HepG2 (cell line): Measurements from ENCODE around the gene TMEM125. TPM values are rescaled to one million over a fixed set of nuclear protein-coding genes. Genes with fewer than 3 reads are reported as not detected.

Source experiments
- ARID5B ChIP-seq: IDR thresholded peaks from 2 replicates; pipeline ENCODE4 v1.4.0; 2020; ENCODE audit warnings: mild to moderate bottlenecking, missing genetic modification reagents
- ATF4 ChIP-seq, 2 experiments: fragments of 450-650 bp in 1 of 2; sonication (generic) in 1 of 2; formaldehyde crosslinking; IDR thresholded peaks; 2 replicates each; pipeline versions ENCODE4 v1.5.0 to v1.8.0; 2020 to 2022; ENCODE audit warnings: mild to moderate bottlenecking in 1 of 2, missing genetic modification reagents in 1 of 2
- CREBL2 ChIP-seq: sonication (generic); formaldehyde crosslinking; IDR thresholded peaks from 2 replicates; pipeline ENCODE4 v1.8.1; 2023; ENCODE audit warnings: missing genetic modification reagents, mild to moderate bottlenecking, borderline replicate concordance
- DPF2 ChIP-seq: sonication (generic); formaldehyde crosslinking; IDR thresholded peaks from 2 replicates; pipeline ENCODE4 v1.4.0; 2020; ENCODE audit warnings: mild to moderate bottlenecking, low read depth, missing genetic modification reagents, borderline replicate concordance
- ERF ChIP-seq: IDR thresholded peaks from 2 replicates; pipeline ENCODE4 v1.6.1; 2018; ENCODE audit warnings: missing biosample characterization, missing genetic modification reagents
- EZH2 ChIP-seq: conservative IDR thresholded peaks from 2 replicates; pipeline ENCODE4 v1.6.1; 2012; ENCODE audit warnings: mild to moderate bottlenecking, low read depth, low read length, moderate library complexity
- GATAD1 ChIP-seq: IDR thresholded peaks from 2 replicates; pipeline ENCODE4 v1.6.1; 2016; ENCODE audit warnings: missing genetic modification reagents, missing compliant biosample characterization
- PRMT3 ChIP-seq: sonication (generic); formaldehyde crosslinking; IDR thresholded peaks from 2 replicates; pipeline ENCODE4 v1.8.1; 2022; ENCODE audit warnings: low read depth, mild to moderate bottlenecking, moderate library complexity, missing genetic modification reagents, borderline replicate concordance
- RAD51 ChIP-seq: fragments of 450-650 bp; IDR thresholded peaks from 2 replicates; pipeline ENCODE4 v1.6.1; 2016; ENCODE audit warnings: borderline replicate concordance
- SAP130 ChIP-seq: IDR thresholded peaks from 2 replicates; pipeline ENCODE4 v1.6.1; 2016; ENCODE audit warnings: low read depth
- SP140L ChIP-seq: sonication (generic); formaldehyde crosslinking; IDR thresholded peaks from 2 replicates; pipeline ENCODE4 v1.4.0; 2020; ENCODE audit warnings: missing genetic modification reagents, borderline replicate concordance
- ZFP82 ChIP-seq: sonication (generic); formaldehyde crosslinking; IDR thresholded peaks from 2 replicates; pipeline ENCODE4 v1.5.1; 2020; ENCODE audit warnings: mild to moderate bottlenecking, missing genetic modification reagents, borderline replicate concordance
- ZNF367 ChIP-seq: sonication (generic); formaldehyde crosslinking; IDR thresholded peaks from 2 replicates; pipeline ENCODE4 v1.4.0; 2020; ENCODE audit warnings: missing genetic modification reagents, borderline replicate concordance
- ZNF644 ChIP-seq: IDR thresholded peaks from 2 replicates; pipeline ENCODE4 v1.6.1; 2016; ENCODE audit warnings: low read depth
- ZNF704 ChIP-seq: sonication (generic); formaldehyde crosslinking; IDR thresholded peaks from 2 replicates; pipeline ENCODE4 v1.8.1; 2023; ENCODE audit warnings: mild to moderate bottlenecking, inconsistent platforms, moderate library complexity, missing genetic modification reagents, borderline replicate concordance
- ZNF775 ChIP-seq: sonication (generic); formaldehyde crosslinking; IDR thresholded peaks from 2 replicates; pipeline ENCODE4 v1.4.0; 2020; ENCODE audit warnings: missing genetic modification reagents, mild to moderate bottlenecking, moderate library complexity, borderline replicate concordance
- ZNF883 ChIP-seq: sonication (generic); formaldehyde crosslinking; IDR thresholded peaks from 2 replicates; pipeline ENCODE4 v1.5.1; 2020; ENCODE audit warnings: mild to moderate bottlenecking, missing genetic modification reagents; ENCODE audit errors: not compliant biosample characterization
- polyA plus RNA-seq, 8 experiments: library from polyadenylated mRNA; depleted of rRNA in 3 of 8; stranded (reverse) in 7 of 8; unstranded in 1 of 8; fragments of >200 nt; fragmentation: Illumina TruSeq in 4 of 8; extraction: Trizol in 4 of 8; gene quantifications; 2 replicates each; pipeline versions ENCODE4 v1.2.1 to v1.2.3, GENCODE V29; 2011 to 2016; ENCODE audit warnings: low read depth in 4 of 8, missing spikeins in 1 of 8, mixed read lengths in 1 of 8; ENCODE audit not compliant: insufficient read depth in 1 of 8
- total RNA-seq, 5 experiments: library from RNA; depleted of rRNA; stranded (reverse); fragments of >200 nt; fragmentation: Illumina TruSeq; extraction: Trizol; gene quantifications; 2 replicates each; pipeline ENCODE4 v1.2.3, GENCODE V29; 2016; ENCODE audit warnings: low read depth in 1 of 5
- TF ChIP-seq, protein P1 (sequence below): sonication (generic); formaldehyde crosslinking; IDR thresholded peaks from 2 replicates; pipeline ENCODE4 v1.4.0; 2020; ENCODE audit warnings: missing genetic modification reagents, borderline replicate concordance
- TF ChIP-seq, protein P2 (sequence below): sonication (generic); formaldehyde crosslinking; IDR thresholded peaks from 2 replicates; pipeline ENCODE4 v1.4.0; 2020; ENCODE audit warnings: missing genetic modification reagents

TMEM125 gene
- total and polyA plus RNA-seq, 2 of the 13 experiments (the other 11 are each of a cell fraction or from before 2014, with no cell fraction given) = 0.03 TPM; not detected in 1

- TF ChIP-seq ZNF775 (CRISPR knock-in tag) = no peak
- no peak for TF ChIP-seq EZH2
- TF ChIP-seq SP140L (CRISPR knock-in tag) = no peak
- no peak for TF ChIP-seq ZNF704 (CRISPR knock-in tag)
- no peak for TF ChIP-seq ATF4 (CRISPR knock-in tag; IDR thresholded peaks at IDR 0.05)
- no peak for TF ChIP-seq RAD51
- TF ChIP-seq GATAD1 = 0 out of 2 replicates have a peak, but pooled peaks have one; percentile 18
- TF ChIP-seq, protein P1, sequence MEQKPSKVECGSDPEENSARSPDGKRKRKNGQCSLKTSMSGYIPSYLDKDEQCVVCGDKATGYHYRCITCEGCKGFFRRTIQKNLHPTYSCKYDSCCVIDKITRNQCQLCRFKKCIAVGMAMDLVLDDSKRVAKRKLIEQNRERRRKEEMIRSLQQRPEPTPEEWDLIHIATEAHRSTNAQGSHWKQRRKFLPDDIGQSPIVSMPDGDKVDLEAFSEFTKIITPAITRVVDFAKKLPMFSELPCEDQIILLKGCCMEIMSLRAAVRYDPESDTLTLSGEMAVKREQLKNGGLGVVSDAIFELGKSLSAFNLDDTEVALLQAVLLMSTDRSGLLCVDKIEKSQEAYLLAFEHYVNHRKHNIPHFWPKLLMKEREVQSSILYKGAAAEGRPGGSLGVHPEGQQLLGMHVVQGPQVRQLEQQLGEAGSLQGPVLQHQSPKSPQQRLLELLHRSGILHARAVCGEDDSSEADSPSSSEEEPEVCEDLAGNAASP = peak; percentile 83; the same call in 1 of the 2 replicates
- TF ChIP-seq DPF2 (CRISPR knock-in tag) = peak; percentile 48; the same call in 1 of the 2 replicates
- TF ChIP-seq, protein P2, sequence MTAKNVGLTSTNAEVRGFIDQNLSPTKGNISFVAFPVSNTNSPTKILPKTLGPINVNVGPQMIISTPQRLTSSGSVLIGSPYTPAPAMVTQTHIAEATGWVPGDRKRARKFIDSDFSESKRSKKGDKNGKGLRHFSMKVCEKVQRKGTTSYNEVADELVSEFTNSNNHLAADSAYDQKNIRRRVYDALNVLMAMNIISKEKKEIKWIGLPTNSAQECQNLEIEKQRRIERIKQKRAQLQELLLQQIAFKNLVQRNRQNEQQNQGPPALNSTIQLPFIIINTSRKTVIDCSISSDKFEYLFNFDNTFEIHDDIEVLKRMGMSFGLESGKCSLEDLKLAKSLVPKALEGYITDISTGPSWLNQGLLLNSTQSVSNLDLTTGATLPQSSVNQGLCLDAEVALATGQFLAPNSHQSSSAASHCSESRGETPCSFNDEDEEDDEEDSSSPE = no peak
- no peak for TF ChIP-seq ZNF367
- no peak; the same call in 1 of the 2 replicates for TF ChIP-seq ERF
- TF ChIP-seq ZNF883 (CRISPR knock-in tag) = no peak
- TF ChIP-seq ZFP82 = no peak
- peak; percentile 87 for TF ChIP-seq ARID5B
- peak; percentile 78 for TF ChIP-seq SAP130 (CRISPR knock-in tag)
- TF ChIP-seq PRMT3 (CRISPR knock-in tag) = no peak
- TF ChIP-seq ZNF644 (CRISPR knock-in tag) = peak; percentile 90
- TF ChIP-seq CREBL2 (CRISPR knock-in tag) = no peak
These were observed 12.7 kb downstream of the TMEM125 start (continued) for GRCh38 chr1:43282220-43283195.
